ENCODE data around the gene FNDC3B.

FNDC3B gene

GRCh38 chr3:172259111-172259541 lies 219.7 kb downstream of the FNDC3B start:
- no peak for TF ChIP-seq FOXM1 (IDR thresholded peaks at IDR 0.05; ENCODE audit: borderline replicate concordance, low read depth)
- no peak for TF ChIP-seq EP300 (IDR thresholded peaks at IDR 0.05; ENCODE audit: borderline replicate concordance)
- no peak for TF ChIP-seq CREB1 (IDR thresholded peaks at IDR 0.05; ENCODE audit: low read depth)
- no peak for TF ChIP-seq EGR1 (IDR thresholded peaks at IDR 0.05)
- no peak for TF ChIP-seq NFIC (IDR thresholded peaks at IDR 0.05)
- no peak for TF ChIP-seq CEBPB (IDR thresholded peaks at IDR 0.05)
- no peak for TF ChIP-seq USF1 (IDR thresholded peaks at IDR 0.05)
- TF ChIP-seq TAF1 (IDR thresholded peaks at IDR 0.05; ENCODE audit: low read depth) = no peak
- no peak for TF ChIP-seq MAX (IDR thresholded peaks at IDR 0.05)
- TF ChIP-seq YY1 (IDR thresholded peaks at IDR 0.05; ENCODE audit: low read depth) = no peak
- TF ChIP-seq RAD21 (IDR thresholded peaks at IDR 0.05; ENCODE audit: low read depth) = no peak
- no peak for TF ChIP-seq TEAD4 (IDR thresholded peaks at IDR 0.05)
- TF ChIP-seq ZBTB7A (IDR thresholded peaks at IDR 0.05; ENCODE audit: low read depth) = no peak
- no peak for TF ChIP-seq REST (IDR thresholded peaks at IDR 0.05; ENCODE audit: low read depth)
- TF ChIP-seq TCF12 (IDR thresholded peaks at IDR 0.05; ENCODE audit: low read depth) = no peak

- TF ChIP-seq TEAD4 (IDR thresholded peaks at IDR 0.05) (no peak), EP300 (IDR thresholded peaks at IDR 0.05; ENCODE audit: borderline replicate concordance) (no peak), FOXM1 (IDR thresholded peaks at IDR 0.05; ENCODE audit: borderline replicate concordance, low read depth) (no peak), TAF1 (IDR thresholded peaks at IDR 0.05; ENCODE audit: low read depth) (no peak), RAD21 (IDR thresholded peaks at IDR 0.05; ENCODE audit: low read depth) (no peak), EGR1 (IDR thresholded peaks at IDR 0.05) (no peak), REST (IDR thresholded peaks at IDR 0.05; ENCODE audit: low read depth) (no peak), CEBPB (IDR thresholded peaks at IDR 0.05) (no peak), USF1 (IDR thresholded peaks at IDR 0.05) (no peak), NFIC (IDR thresholded peaks at IDR 0.05) (no peak), TCF12 (IDR thresholded peaks at IDR 0.05; ENCODE audit: low read depth) (no peak), CREB1 (IDR thresholded peaks at IDR 0.05; ENCODE audit: low read depth) (no peak), ZBTB7A (IDR thresholded peaks at IDR 0.05; ENCODE audit: low read depth) (no peak), MAX (IDR thresholded peaks at IDR 0.05) (no peak), YY1 (IDR thresholded peaks at IDR 0.05; ENCODE audit: low read depth) (no peak)
These were observed 220.4 kb downstream of the FNDC3B start for GRCh38 chr3:172259726-172260248.

GRCh38 chr3:172260381-172260780 lies 221.0 kb downstream of the FNDC3B start:
- no peak for TF ChIP-seq FOXM1 (IDR thresholded peaks at IDR 0.05; ENCODE audit: borderline replicate concordance, low read depth)
- no peak for TF ChIP-seq RAD21 (IDR thresholded peaks at IDR 0.05; ENCODE audit: low read depth)
- no peak for TF ChIP-seq TCF12 (IDR thresholded peaks at IDR 0.05; ENCODE audit: low read depth)
- no peak for TF ChIP-seq CREB1 (IDR thresholded peaks at IDR 0.05; ENCODE audit: low read depth)
- TF ChIP-seq REST (IDR thresholded peaks at IDR 0.05; ENCODE audit: low read depth) = no peak
- no peak for TF ChIP-seq TAF1 (IDR thresholded peaks at IDR 0.05; ENCODE audit: low read depth)
- no peak for TF ChIP-seq NFIC (IDR thresholded peaks at IDR 0.05)
- no peak for TF ChIP-seq MAX (IDR thresholded peaks at IDR 0.05)
- TF ChIP-seq EP300 (IDR thresholded peaks at IDR 0.05; ENCODE audit: borderline replicate concordance) = no peak
- no peak for TF ChIP-seq CEBPB (IDR thresholded peaks at IDR 0.05)
- TF ChIP-seq TEAD4 (IDR thresholded peaks at IDR 0.05) = no peak
- no peak for TF ChIP-seq ZBTB7A (IDR thresholded peaks at IDR 0.05; ENCODE audit: low read depth)
- no peak for TF ChIP-seq EGR1 (IDR thresholded peaks at IDR 0.05)
- no peak for TF ChIP-seq USF1 (IDR thresholded peaks at IDR 0.05)
- no peak for TF ChIP-seq YY1 (IDR thresholded peaks at IDR 0.05; ENCODE audit: low read depth)

Measured in Ishikawa (cell line).